ENCODE data around the gene NATD1.

NATD1 gene

DNA sequence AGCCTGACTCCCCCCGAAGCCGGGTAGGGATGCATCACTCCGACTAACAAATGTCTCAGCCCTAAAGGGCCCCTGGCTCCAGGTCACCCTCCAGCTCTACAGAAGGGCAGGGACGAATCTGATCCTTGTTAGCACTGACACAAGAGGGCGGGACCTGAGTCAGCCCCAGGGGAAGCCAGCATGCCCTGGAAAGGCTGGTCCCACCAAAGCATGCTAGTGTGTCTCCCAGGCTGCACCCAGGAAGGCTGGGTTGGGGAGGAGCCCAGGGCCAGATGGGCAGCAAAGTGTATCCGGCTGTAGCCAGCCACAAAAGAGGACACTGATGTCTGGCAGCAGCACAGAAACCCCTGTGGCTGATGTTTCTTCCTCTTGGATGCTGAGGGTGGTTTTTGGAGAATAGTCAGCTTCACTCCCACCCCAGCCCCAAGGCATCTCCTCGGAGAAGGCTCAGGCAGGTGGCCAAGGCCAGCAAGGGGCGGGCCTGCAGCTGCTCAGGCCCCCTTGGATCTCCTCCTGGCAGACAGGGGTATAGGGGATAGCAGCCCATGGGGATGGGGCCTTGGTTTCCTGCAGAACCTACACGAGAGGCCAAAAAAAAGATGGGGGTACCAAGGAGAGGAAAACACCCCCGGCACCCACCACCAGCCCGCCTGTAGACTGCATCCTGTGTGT lies 11.0 kb downstream of the NATD1 start:
- in situ Hi-C loops (cut with MboI; ENCODE audit: low sequenced_read_pairs, unreplicated experiment) = loop anchor here (10.0 kb wide), 1 partner anchor 57 kb away; no protein-coding TSS in a partner anchor

GRCh38 chr17:21241564-21241963 lies 11.6 kb downstream of the NATD1 start:
- no peak for TF ChIP-seq CTCF (IDR thresholded peaks at IDR 0.05; ENCODE audit: borderline replicate concordance, control extremely low read depth, extremely low read depth, insufficient read depth, missing control alignments)
- in situ Hi-C loops (cut with MboI; ENCODE audit: low sequenced_read_pairs, unreplicated experiment) = loop anchor here (10.0 kb wide), 1 partner anchor 57 kb away; no protein-coding TSS in a partner anchor
- DNase-seq (ENCODE audit: low spot score) = no peak

More for the DNA sequence above, 11.0 kb downstream of the NATD1 start:
- TF ChIP-seq CTCF (IDR thresholded peaks at IDR 0.05; ENCODE audit: borderline replicate concordance, control extremely low read depth, extremely low read depth, insufficient read depth, missing control alignments) = no peak
- no peak for DNase-seq (ENCODE audit: low spot score)

DNA sequence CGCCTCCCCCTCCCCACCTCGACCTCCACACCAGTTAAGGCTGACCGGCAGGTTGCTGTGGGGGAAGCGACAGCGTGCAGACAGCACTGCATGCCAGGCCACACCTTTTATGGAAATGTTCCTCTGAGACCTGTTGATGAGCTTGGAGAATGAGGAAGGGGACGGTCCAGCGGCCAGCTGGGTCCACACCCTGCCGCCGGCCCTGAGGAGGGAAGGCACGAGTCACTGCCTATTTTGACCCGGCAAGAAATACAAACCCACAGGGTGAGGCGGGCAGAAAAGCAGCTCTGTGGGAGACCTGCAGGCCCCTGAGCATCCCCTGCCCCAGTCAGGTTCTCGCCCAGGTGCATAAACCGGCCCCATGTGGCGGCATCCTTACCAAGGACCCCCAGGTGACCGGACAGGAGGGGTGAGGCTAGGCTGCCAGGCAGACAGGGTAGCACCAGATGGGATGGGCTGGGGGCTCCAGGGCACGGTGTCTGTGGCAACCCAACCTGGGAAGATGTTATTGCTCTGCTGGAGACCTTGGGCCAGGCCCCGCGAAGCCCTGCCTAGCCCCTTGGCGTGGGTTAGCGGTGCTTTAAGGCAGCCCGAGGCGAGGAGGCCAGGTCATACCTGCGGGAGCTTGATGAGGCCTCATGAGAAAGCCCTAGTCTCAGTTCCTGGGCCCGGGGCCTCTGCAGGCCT lies 12.7 kb downstream of the NATD1 start:
- no peak for TF ChIP-seq CTCF (IDR thresholded peaks at IDR 0.05; ENCODE audit: borderline replicate concordance, control extremely low read depth, extremely low read depth, insufficient read depth, missing control alignments)
- DNase-seq (ENCODE audit: low spot score) = no peak
- in situ Hi-C loops (cut with MboI; ENCODE audit: low sequenced_read_pairs, unreplicated experiment) = loop anchor here (10.0 kb wide), 1 partner anchor 56 kb away; no protein-coding TSS in a partner anchor

DNA sequence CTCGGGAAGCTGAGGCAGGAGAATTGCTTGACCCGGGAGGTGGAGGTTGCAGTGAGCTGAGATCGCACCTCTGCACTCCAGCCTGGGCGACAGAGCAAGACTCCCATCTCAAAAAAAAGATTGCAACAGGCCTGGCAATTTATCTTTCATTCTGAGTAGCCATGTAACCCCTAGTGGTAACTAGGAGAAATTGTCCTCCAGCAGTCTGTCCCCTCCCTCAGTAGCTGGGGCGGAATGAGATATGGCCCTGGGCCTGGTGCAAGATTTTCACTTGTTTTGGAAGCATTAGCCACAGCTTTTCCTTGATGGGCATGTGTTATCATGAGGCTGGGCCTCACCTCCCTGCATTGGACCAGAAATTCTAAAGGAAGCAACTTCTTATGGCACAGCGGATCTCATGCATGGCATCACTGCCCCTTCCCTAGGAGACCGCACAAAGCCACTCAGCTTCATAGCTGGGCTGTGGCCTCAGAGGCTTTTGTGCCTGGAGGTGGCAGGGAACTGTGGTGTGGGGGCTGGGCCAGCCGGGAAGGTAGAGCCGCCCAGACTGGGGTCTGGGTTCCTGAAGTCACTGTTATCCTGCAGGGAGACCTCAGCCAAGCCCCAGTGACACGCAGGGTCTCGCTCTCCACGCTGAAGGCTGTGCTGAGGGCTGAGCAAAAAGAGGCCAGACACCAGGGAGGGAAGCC lies 13.4 kb downstream of the NATD1 start:
- in situ Hi-C loops (cut with MboI; ENCODE audit: low sequenced_read_pairs, unreplicated experiment) = loop anchor here (10.0 kb wide), 1 partner anchor 55 kb away; no protein-coding TSS in a partner anchor
- peak; percentile 73 for DNase-seq (ENCODE audit: low spot score)
- no peak for TF ChIP-seq CTCF (IDR thresholded peaks at IDR 0.05; ENCODE audit: borderline replicate concordance, control extremely low read depth, extremely low read depth, insufficient read depth, missing control alignments)

DNA sequence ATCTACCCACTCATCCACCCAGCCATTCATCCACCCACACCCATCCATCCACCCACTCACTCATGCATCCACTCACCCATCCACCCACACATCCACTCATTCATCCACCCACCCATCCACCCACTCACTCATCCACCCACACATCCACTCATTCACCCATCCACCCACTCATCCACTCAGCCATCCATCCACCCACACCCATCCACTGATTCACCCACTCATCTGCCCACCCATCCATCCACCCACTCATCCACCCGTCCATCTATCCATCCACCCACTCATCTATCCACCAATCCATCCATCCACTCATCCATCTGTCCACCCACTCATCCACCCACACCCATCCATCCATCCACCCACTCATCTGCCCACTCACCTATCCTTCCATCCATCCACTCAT lies 17.3 kb downstream of the NATD1 start:
- in situ Hi-C loops (cut with MboI; ENCODE audit: low sequenced_read_pairs, unreplicated experiment) = no loop called here
- DNase-seq (ENCODE audit: low spot score) = no peak
- TF ChIP-seq CTCF (IDR thresholded peaks at IDR 0.05; ENCODE audit: borderline replicate concordance, control extremely low read depth, extremely low read depth, insufficient read depth, missing control alignments) = no peak

GRCh38 chr17:21233581-21234347 lies 19.4 kb downstream of the NATD1 start:
- no peak for DNase-seq (ENCODE audit: low spot score)
- in situ Hi-C loops (cut with MboI; ENCODE audit: low sequenced_read_pairs, unreplicated experiment) = no loop called here
- no peak for TF ChIP-seq CTCF (IDR thresholded peaks at IDR 0.05; ENCODE audit: borderline replicate concordance, control extremely low read depth, extremely low read depth, insufficient read depth, missing control alignments)

All from GM13976 (cell line).